SHP77 treated with DMSO at 0.1 percent for 48 hours (cell line): ENCODE measurements around the gene RELN.
"Not testable (repeated sequence)": the region's sequence is repeated elsewhere in the genome, so short reads cannot be mapped to it uniquely, and the experiment has no call there.

ENCODE experiments used
- DNase-seq: peaks from one replicate; lab custom pipeline; 2025; lab: John Stamatoyannopoulos, UW

Gene RELN

GRCh38 chr7:103833401-103833800 is 156.1 kb downstream of the RELN start:
- no peak for DNase-seq

- DNase-seq: no peak
These were observed 157.0 kb downstream of the RELN start for GRCh38 chr7:103832438-103832837.

- no peak for DNase-seq
These were observed 165.2 kb downstream of the RELN start for GRCh38 chr7:103824251-103824650.

GRCh38 chr7:103823084-103823483 is 166.4 kb downstream of the RELN start:
- DNase-seq: no peak

GRCh38 chr7:103821092-103821491 is 168.4 kb downstream of the RELN start:
- no peak for DNase-seq

- not testable (repeated sequence) for DNase-seq
These were observed 173.5 kb downstream of the RELN start for GRCh38 chr7:103815972-103816371.

GRCh38 chr7:103813970-103814369 is 175.5 kb downstream of the RELN start:
- DNase-seq: no peak

GRCh38 chr7:103811997-103812396 is 177.5 kb downstream of the RELN start:
- no peak for DNase-seq

GRCh38 chr7:103811290-103811689 is 178.2 kb downstream of the RELN start:
- DNase-seq: no peak

- DNase-seq: no peak
These were observed 179.2 kb downstream of the RELN start for GRCh38 chr7:103810112-103810744.

- DNase-seq: no peak
These were observed 180.0 kb downstream of the RELN start for GRCh38 chr7:103809229-103809994.

- DNase-seq: no peak
These were observed 184.1 kb downstream of the RELN start for GRCh38 chr7:103805346-103805745.

GRCh38 chr7:103803631-103804030 is 185.8 kb downstream of the RELN start:
- no peak for DNase-seq

GRCh38 chr7:103799298-103799697 is 190.2 kb downstream of the RELN start:
- no peak for DNase-seq

GRCh38 chr7:103797647-103798307 is 191.7 kb downstream of the RELN start:
- DNase-seq: no peak

GRCh38 chr7:103796327-103796962 is 193.0 kb downstream of the RELN start:
- DNase-seq: no peak

- no peak for DNase-seq
These were observed 193.7 kb downstream of the RELN start for GRCh38 chr7:103795787-103796186.

- DNase-seq: no peak
These were observed 194.4 kb downstream of the RELN start for GRCh38 chr7:103795107-103795506.

- DNase-seq: no peak
These were observed 195.0 kb downstream of the RELN start for GRCh38 chr7:103794424-103794823.

- no peak for DNase-seq
These were observed 195.8 kb downstream of the RELN start for GRCh38 chr7:103793614-103794013.

- no peak for DNase-seq
These were observed 197.6 kb downstream of the RELN start for GRCh38 chr7:103791894-103792293.

- DNase-seq: not testable (repeated sequence)
These were observed 202.4 kb downstream of the RELN start for GRCh38 chr7:103787041-103787440.
